DMS79 treated with DMSO at 0.1 percent for 48 hours (cell line): ENCODE measurements around the gene RBBP8NL.
A peak's percentile ranks its signal among the peaks of the same experiment; 100 is the strongest.
"Not testable (repeated sequence)": the region's sequence is repeated elsewhere in the genome, so short reads cannot be mapped to it uniquely, and the experiment has no call there.

Experiments used
- DNase-seq: peaks from one replicate; lab custom pipeline; 2025; lab: John Stamatoyannopoulos, UW

RBBP8NL gene

GRCh38 chr20:62441987-62442539, 14.7 kb upstream of the RBBP8NL start:
- DNase-seq, result no peak

- DNase-seq, result peak; percentile 49
Observed at GRCh38 chr20:62439218-62439617, 11.9 kb upstream of the RBBP8NL start.

GRCh38 chr20:62437927-62438326, 10.6 kb upstream of the RBBP8NL start:
- peak; percentile 88 for DNase-seq

GRCh38 chr20:62437496-62437895, 10.2 kb upstream of the RBBP8NL start:
- no peak for DNase-seq

GRCh38 chr20:62436692-62437091, 9.4 kb upstream of the RBBP8NL start:
- DNase-seq, result no peak

GRCh38 chr20:62433658-62434497, 6.5 kb upstream of the RBBP8NL start:
- DNase-seq, result no peak

- DNase-seq, result peak; percentile 9
Observed at GRCh38 chr20:62430866-62431447, 3.6 kb upstream of the RBBP8NL start.

- no peak for DNase-seq
Observed at GRCh38 chr20:62430311-62430853, 3.0 kb upstream of the RBBP8NL start.

- no peak for DNase-seq
Observed at GRCh38 chr20:62429455-62430310, 2.3 kb upstream of the RBBP8NL start.

- peak; percentile 8 for DNase-seq
Observed at GRCh38 chr20:62428396-62429295, 1.3 kb upstream of the RBBP8NL start.

- no peak for DNase-seq
Observed at GRCh38 chr20:62428002-62428372, 648 bp upstream of the RBBP8NL start.

GRCh38 chr20:62426699-62427131, 624 bp downstream of the RBBP8NL start:
- DNase-seq, result peak; percentile 68

- DNase-seq, result not testable (repeated sequence)
Observed at GRCh38 chr20:62426059-62426348, 1.3 kb downstream of the RBBP8NL start.

- DNase-seq, result no peak
Observed at GRCh38 chr20:62425281-62426058, 1.9 kb downstream of the RBBP8NL start.

GRCh38 chr20:62424249-62425107, 2.9 kb downstream of the RBBP8NL start:
- no peak for DNase-seq

- no peak for DNase-seq
Observed at GRCh38 chr20:62423326-62423706, 4.0 kb downstream of the RBBP8NL start.

GRCh38 chr20:62422636-62423325, 4.6 kb downstream of the RBBP8NL start:
- DNase-seq, result no peak

GRCh38 chr20:62421716-62421990, 5.7 kb downstream of the RBBP8NL start:
- no peak for DNase-seq
